Left hindlimb (tissue), 1 donor: ENCODE measurements around the gene TRIM47.
"Not testable (repeated sequence)": the region's sequence is repeated elsewhere in the genome, so short reads cannot be mapped to it uniquely, and the experiment has no call there.

Experiments
- DNase-seq: peaks from one replicate; pipeline ENCODE4 v3.0.0-alpha.2; 2018

The TRIM47 gene

GRCh38 chr17:75891022-75891604 lies 12.7 kb upstream of the TRIM47 start:
- no peak for DNase-seq

DNA sequence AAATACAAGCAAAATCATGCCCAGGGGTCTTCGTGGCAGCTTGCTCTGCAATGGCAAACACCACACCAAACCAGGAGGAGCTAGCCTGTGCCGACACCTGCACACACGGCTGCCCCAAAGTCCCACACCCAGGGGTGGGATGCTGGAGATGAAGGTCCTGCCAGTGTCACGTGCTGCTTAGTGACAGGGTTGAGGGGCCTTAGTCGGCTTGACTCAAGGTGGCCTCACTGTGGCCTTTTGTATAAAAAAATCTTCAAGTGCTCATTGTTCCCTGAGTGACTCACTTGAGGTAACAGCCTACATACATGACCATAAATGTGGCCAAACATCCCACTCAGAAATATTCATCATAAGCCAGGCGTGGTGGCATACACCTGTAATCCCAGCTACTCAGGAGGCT lies 11.1 kb upstream of the TRIM47 start:
- no peak for DNase-seq

GRCh38 chr17:75888484-75888883 lies 10.1 kb upstream of the TRIM47 start:
- DNase-seq: no peak

DNA sequence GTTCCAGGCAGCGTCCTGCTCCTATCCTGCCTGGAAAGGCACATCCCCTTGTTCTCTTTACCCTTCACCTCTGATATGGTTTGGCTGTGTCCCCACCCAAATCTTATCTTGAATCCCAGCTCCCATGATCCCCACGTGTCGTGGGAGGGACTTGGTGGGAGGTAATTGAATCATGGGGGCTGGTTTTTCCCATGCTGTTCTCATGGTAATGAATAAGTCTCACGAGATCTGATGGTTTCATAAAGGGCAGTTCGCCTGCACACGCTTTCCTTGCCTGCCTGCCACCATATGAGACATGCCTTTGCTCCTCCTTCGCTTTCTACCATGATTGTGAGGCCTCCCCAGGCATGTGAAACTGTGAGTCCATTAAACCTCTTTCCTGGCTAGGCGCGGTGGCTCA lies 7.5 kb upstream of the TRIM47 start:
- DNase-seq: not testable (repeated sequence)

GRCh38 chr17:75885431-75885830 lies 7.0 kb upstream of the TRIM47 start:
- no peak for DNase-seq

GRCh38 chr17:75881678-75882454 lies 3.5 kb upstream of the TRIM47 start:
- no peak for DNase-seq

GRCh38 chr17:75880266-75880665 lies 1.9 kb upstream of the TRIM47 start:
- no peak for DNase-seq

- DNase-seq: peak; percentile 74
Observed at GRCh38 chr17:75877752-75878173, 618 bp downstream of the TRIM47 start.

GRCh38 chr17:75876938-75877751 lies 1.2 kb downstream of the TRIM47 start:
- peak; percentile 97 for DNase-seq

DNA sequence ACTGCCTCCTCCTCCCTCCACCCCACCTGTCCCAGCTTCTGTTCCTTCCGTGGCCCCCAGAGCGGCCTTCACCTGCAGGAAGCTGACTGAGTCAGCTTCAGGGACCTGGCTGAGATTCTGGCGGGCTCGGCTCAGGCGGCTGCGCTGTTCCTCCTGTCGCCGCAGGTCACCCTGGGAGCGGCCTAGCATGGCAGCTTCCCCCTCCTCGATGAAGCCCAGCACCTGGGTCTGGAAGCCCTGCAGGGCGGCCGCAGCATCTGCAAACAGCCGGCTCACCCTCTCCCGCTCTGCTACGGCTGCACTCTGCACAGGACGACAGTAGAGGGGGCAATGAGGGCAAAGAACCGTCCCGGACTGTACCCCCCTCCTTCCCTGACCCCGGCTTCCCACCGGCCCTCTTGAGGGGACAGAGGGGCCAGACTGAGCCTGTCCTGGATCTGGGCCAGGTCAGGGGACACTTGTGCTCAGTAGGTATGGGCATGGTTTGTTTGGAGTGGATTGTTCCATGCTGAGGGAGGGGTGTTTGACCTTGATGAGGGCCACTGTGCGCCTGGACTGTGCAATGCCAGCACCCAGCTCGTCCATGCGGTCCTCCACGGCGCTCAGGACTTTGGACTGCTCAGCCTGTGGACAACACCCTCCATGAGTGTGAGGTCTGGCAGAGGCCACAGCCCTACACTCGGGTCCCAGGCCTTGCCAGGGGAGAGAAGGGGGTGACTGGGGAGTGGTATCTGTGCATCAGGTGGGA lies 2.0 kb downstream of the TRIM47 start:
- no peak for DNase-seq

DNA sequence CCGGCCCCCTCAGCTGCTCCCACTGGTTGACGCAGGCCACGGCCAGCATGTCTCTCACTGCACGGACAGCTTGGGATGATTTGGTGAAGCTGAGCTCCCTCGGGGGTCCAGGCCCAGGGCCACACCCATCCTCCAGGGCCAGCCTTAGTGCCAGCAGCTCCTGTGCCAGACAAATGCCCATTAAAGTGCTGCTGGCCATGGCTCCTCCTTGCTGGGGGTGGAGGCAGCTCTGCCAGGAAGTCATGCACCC lies 2.5 kb downstream of the TRIM47 start:
- no peak for DNase-seq

- DNase-seq: no peak
Observed at GRCh38 chr17:75875182-75875939, 3.0 kb downstream of the TRIM47 start.

DNA sequence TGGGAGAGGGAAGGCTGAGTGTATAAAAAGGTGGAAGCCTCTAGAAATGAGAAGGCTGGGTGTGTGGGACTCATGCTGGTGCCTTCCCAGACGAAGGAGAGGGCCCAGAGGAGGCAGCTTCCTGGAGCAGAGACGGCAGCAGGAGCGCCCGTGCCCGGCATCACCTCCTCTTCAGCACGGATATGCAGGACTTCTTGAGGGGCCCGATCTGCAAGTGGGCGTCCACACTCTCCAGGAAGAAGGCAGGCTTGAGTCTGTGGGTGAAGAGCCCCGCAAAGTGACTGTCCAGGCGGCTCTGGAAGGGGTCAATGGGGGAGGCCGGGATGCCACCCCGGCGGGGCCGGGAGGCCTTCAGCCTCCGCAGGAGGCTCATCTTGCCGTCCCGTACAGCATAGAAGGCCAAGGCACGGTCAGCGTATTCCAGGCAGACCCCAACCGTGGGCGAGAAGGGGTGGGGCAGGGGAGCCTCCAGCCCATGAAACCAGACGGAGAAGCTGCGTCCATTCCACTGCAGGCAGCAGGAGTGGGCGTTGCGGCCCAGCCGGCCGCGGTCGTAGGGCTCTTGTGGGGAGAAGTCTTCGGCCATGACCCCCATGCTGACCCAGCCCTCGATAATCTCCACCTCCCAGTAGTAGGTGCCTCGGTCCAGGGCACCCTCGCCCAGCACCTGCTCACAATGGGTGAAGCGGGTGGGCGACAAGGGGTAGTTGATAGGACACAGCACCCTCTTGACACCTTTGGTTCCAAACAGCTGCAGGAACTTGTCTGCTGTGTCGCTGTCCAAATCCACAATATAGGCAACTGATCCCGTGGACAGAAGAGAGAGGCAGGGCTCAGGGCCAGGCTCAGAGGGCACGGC lies 3.8 kb downstream of the TRIM47 start:
- DNase-seq: no peak

- no peak for DNase-seq
Observed at GRCh38 chr17:75873587-75874322, 4.6 kb downstream of the TRIM47 start.

DNA sequence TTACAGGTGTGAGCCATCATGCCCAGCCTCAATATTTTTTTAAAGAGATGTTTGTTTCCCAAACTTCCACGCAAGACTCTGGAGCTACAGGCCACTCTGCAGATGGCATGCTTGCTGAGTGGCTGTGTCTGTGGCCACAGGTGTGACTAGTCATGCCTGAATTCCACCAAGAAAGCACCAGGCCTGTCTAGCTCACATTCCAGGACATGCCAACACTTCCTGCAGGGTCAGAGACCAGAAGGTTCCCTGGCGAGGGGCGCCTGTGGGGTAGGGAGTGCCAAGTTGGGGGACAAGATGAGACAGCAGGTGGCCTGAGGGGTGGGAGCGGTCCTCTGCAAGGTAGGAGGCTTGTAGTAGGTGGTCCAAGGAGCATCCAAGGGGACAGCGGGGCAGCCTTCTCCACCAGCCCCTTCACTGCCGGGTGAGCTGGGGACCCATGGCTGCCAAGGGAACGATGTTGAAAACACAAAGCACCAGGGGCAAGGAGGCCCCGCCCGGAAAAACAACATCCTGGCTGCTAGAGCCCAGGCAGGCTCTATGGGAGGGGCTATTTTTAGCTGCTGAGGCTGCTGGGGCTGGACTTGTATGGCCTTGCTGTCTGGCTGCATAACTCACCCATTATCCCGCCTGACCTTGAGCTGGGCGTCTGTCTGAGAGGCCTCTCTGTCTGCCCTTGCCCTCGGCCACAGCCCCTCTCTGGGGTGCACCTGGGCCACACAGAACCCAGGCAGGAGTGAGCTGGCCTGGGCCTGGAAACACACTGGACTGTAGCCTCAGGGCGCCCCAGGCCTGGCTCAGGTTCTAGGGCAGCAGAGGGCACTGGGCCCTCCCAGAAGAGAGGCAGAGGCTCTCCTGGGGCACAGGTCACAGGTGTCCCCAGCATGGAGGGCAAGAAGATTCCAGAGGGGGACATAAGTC lies 5.7 kb downstream of the TRIM47 start:
- peak; percentile 83 for DNase-seq

GRCh38 chr17:75870228-75870627 lies 8.2 kb downstream of the TRIM47 start:
- not testable (repeated sequence) for DNase-seq

DNA sequence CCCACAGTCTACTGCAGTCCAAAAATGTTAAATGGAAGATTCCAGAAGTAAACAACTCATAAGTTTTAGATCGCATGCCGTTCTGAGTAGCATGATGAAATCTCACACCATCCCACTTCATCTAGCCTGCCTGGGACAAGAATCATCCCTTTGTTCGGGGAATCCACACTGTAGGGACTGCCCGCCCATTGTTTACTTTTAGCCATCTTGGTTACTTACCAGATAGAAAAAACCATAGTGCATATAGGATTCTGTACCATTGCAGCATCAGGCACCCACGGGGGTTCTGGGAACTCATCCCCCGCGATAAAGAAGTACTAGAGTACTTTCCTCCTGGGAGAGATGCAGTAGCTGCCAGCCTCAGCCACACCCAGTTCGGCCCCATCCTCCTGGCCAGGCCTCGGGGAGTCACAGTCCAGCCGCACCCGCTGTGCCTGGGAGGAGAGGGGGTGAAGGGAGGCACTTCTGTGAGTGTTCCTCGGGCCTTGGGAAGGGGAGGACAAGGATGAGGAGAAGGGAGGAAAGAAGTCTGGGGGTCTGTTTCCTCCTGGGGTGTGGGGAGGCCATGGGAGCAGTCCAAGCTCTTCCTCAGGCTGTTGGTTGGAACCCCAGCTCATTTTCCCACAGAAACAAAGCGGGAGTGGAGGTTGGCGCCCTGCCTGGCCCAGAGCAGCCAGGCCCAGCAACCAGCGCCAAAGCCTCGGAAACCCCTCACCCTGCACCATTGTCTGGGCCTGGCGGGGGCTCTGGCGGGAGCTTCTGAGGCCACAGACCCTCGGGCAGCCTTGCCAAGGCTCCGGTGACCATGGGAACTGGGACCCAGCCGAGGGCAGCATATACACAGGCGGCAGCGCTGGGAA lies 8.9 kb downstream of the TRIM47 start:
- DNase-seq: peak; percentile 60

GRCh38 chr17:75868730-75869281 lies 9.6 kb downstream of the TRIM47 start:
- not testable (repeated sequence) for DNase-seq
